Activated CD4-positive, alpha-beta memory T cell treated with anti-CD3 and anti-CD28 coated beads, Interleukin-2, amount 10 ng/mL, durations not matched to agents 7 days and 5 days (primary cell): Measurements from ENCODE around the gene SLC29A2. TPM values are rescaled to one million over a fixed set of nuclear protein-coding genes. Genes with fewer than 3 reads are reported as not detected.

Experiments
- CTCF ChIA-PET: fragments of 350-600 bp; sonication (Branson Sonifier 250); formaldehyde crosslinking; loops from one replicate; lab custom pipeline; 2021; ENCODE audit warnings: antibody characterized with exemption, inconsistent platforms; lab: Charles Lee
- POLR2A ChIA-PET: fragments of 350-600 bp; sonication (Branson Sonifier 250); formaldehyde crosslinking; loops from one replicate; lab custom pipeline; 2021; ENCODE audit warnings: antibody characterized with exemption; lab: Charles Lee
- DNase-seq: peaks from one replicate; pipeline ENCODE4 v3.0.0-alpha.2; 2020
- H3K27ac Mint-ChIP-seq: one replicate; pipeline ENCODE4 v1.8.0; 2021; ENCODE audit warnings: mild to moderate bottlenecking, mixed read lengths
- H3K27me3 Mint-ChIP-seq: one replicate; pipeline ENCODE4 v1.8.0; 2021; ENCODE audit warnings: mixed read lengths
- H3K36me3 Mint-ChIP-seq: one replicate; pipeline ENCODE4 v1.8.0; 2021; ENCODE audit warnings: low read depth, mixed read lengths
- H3K4me1 Mint-ChIP-seq: one replicate; pipeline ENCODE4 v1.8.0; 2021; ENCODE audit warnings: mixed read lengths
- H3K4me3 Mint-ChIP-seq: one replicate; pipeline ENCODE4 v1.8.0; 2021; ENCODE audit warnings: mild to moderate bottlenecking, mixed read lengths
- H3K9me3 Mint-ChIP-seq: one replicate; pipeline ENCODE4 v1.8.0; 2021; ENCODE audit warnings: mixed read lengths
- total RNA-seq, 2 experiments: library from RNA; stranded (reverse); gene quantifications; one replicate each; pipeline ENCODE4 v1.2.3, GENCODE V29; 2021

SLC29A2 gene
- total RNA-seq, 2 experiments from 2014 or later = 8.4 to 9.0 TPM

DNA sequence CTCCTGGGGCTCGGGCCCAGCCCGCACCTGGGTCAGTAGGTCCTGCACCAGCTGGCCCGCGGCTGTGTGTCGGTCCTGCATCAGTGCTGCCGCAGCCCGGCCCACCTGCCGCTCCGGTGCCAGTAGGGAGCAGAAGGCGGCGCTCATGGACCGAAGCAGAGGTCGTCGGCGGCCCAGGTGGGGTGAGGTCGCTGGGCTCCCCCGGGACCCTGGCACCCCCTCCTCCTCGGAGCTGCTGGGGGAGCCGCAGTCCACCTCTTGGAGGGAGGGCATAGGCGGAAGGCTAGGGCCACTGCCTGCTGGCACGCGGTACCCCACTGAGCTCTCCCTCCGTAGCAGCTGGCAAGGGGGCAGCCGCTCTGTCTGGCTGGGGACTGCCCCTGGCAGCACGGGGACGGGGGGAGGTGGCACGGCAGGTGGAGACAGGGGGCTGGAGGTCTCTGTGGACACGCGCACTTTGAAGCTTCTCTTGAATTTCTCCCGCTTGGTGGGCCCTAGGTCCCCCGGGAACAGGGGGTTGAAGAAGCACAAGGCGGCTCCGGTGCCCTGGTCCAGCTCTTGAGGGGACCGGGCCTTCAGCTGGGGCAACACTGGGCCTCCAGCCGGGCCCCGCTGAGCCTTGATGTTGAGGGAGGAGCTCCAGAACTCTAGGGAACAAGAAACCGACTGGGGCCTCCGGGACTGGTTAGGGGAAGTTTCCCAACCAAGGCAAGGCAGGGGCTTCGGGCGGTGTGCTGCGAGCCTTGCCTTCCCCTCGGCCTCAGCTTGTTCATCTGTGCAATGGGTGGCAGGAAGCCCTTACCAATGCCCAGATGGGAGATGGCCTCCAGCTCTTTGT lies 36.7 kb downstream of the SLC29A2 start:
- CTCF ChIA-PET = interaction anchor here (0.8 to 2.2 kb wide), 5 partner anchors 11 to 313 kb away, joined by 3 to 23 read pairs (median 4); partner anchors contain the start of gene SLC29A2
- Mint-ChIP-seq H3K4me3 (no peak overlapping the region), H3K9me3 (no peaks in the 10 kb centered on the region), H3K4me1 (peaks cover 25% of the 10 kb centered on the region), H3K27me3 (peaks cover 4% of the 10 kb centered on the region), H3K27ac (no peak overlapping the region), H3K36me3 (peaks cover 16% of the 10 kb centered on the region)
- POLR2A ChIA-PET = interaction anchor here (0.7 to 3.8 kb wide), 6 partner anchors 9 to 46 kb away, joined by 3 to 19 read pairs (median 4); partner anchors contain the start of genes B4GAT1, BRMS1, SLC29A2 and YIF1A
- DNase-seq = no peak

- Mint-ChIP-seq H3K4me1 (peaks cover 26% of the 10 kb centered on the region), H3K4me3 (no peak overlapping the region), H3K36me3 (peaks cover 14% of the 10 kb centered on the region), H3K27me3 (peaks cover 4% of the 10 kb centered on the region), H3K27ac (no peak overlapping the region), H3K9me3 (no peaks in the 10 kb centered on the region)
- DNase-seq = no peak
- ChIA-PET CTCF (interaction anchor here (1.0 to 2.2 kb wide), 3 partner anchors 12 to 38 kb away, joined by 3 to 23 read pairs (median 4); partner anchors contain the start of gene SLC29A2), POLR2A (interaction anchor here (0.8 to 3.8 kb wide), 4 partner anchors 10 to 45 kb away, joined by 3 to 19 read pairs (median 8); partner anchors contain the start of genes B4GAT1, BRMS1 and YIF1A)
Observed at GRCh38 chr11:66333896-66334604, 37.5 kb downstream of the SLC29A2 start.

DNA sequence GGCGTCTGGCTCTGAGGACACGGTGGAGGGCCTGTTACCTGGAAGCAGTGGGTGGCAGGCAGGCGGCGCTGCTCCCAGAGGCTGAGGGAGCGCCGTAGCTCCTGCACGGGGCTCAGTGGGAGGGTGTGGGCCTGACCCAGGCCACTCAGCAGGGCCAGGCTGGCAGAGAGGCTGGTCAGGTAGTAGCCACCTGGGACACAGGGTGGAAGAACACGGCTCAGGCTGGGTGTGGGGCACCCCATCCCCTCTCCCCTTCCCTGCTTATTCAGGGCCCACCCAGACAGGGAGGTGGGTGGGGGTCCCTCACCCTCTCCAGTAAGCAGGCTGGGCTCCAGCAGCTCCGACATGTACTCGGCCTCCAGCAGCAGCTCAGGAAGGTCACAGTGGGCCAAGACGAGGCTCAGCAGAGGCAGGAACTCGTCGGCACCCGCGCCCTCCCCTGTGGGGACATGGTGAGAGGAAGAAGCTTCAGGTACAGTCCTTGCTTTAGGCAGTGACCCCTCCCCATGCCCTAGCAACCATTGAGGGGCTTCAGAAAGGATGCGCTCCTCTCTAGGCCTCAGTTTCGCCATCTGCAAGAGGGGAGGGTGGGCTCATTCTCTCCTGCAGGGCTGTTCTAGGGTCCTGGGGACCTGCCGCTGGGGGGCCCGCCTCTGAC lies 38.2 kb downstream of the SLC29A2 start:
- H3K36me3 Mint-ChIP-seq = peaks cover 8% of the 10 kb centered on the region
- ChIA-PET CTCF (interaction anchor here (4.9 kb wide), 1 partner anchor 21 kb away, joined by 73 read pairs; no protein-coding TSS in a partner anchor), POLR2A (interaction anchor here (3.5 to 3.8 kb wide), 2 partner anchors 12 to 21 kb away, joined by 13 to 19 read pairs; partner anchors contain the start of gene BRMS1)
- no peaks in the 10 kb centered on the region for H3K9me3 Mint-ChIP-seq
- no peak overlapping the region for H3K27ac Mint-ChIP-seq
- no peak for DNase-seq
- peaks cover 26% of the 10 kb centered on the region for H3K4me1 Mint-ChIP-seq
- no peak overlapping the region for H3K4me3 Mint-ChIP-seq
- H3K27me3 Mint-ChIP-seq = peaks cover 4% of the 10 kb centered on the region

DNA sequence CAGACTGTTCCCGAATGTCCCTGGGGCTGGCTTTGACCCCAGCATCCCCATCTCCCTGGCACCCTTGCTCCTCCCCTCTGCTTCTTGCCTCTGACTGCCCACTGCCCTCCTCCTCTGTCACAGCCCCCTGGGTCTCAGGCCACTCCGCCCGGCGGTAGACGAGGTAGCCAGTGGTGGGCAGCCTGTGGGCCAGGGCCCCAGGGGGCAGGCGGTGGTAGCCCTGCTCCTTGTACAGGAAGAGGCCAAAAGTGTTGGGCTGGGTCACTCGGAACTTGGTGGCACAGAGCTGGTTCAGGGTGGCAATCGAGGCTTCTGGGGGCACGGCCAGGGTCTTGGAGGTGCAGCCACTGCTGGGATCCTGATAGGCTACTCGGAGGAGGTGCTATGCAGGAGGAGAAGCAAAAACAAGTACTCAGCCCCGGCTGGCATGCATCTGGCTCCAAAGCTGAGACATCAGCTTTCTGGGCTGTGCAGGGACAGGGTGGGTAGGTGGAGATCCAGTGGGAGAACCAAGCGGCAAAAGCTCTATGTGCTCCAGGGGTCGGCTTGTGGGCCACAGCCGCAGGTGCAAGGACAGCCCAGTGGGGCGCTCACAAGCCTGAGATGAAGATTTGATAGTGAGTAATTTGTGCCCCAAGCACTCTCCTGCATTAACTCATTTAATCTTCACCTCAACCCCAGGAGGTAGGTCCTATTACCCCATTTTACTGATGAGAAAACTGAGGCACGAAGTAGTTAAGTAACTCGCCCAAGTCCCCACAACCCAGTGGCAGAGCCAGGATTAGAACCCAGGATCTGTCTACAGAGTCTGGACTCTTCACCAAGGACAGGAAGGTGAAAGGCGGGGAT lies 39.0 kb downstream of the SLC29A2 start:
- Mint-ChIP-seq H3K4me3 (no peak overlapping the region), H3K27ac (no peak overlapping the region), H3K27me3 (peaks cover 4% of the 10 kb centered on the region), H3K36me3 (peaks cover 7% of the 10 kb centered on the region), H3K9me3 (no peaks in the 10 kb centered on the region), H3K4me1 (peaks cover 29% of the 10 kb centered on the region)
- ChIA-PET POLR2A (interaction anchor here (3.5 kb wide), 1 partner anchor 13 kb away, joined by 13 read pairs; the partner anchor contains the start of gene BRMS1), CTCF (interaction anchor here (1.1 to 4.9 kb wide), 2 partner anchors 21 to 56 kb away, joined by 3 to 73 read pairs; no protein-coding TSS in a partner anchor)
- DNase-seq = no peak

GRCh38 chr11:66331542-66332370 lies 39.8 kb downstream of the SLC29A2 start:
- no peaks in the 10 kb centered on the region for H3K36me3 Mint-ChIP-seq
- CTCF ChIA-PET = interaction anchor here (1.1 to 4.9 kb wide), 2 partner anchors 20 to 57 kb away, joined by 3 to 73 read pairs; no protein-coding TSS in a partner anchor
- H3K27me3 Mint-ChIP-seq = peaks cover 4% of the 10 kb centered on the region
- POLR2A ChIA-PET = interaction anchor here (0.8 to 3.5 kb wide), 3 partner anchors 13 to 43 kb away, joined by 3 to 13 read pairs (median 3); partner anchors contain the start of genes BRMS1 and YIF1A
- no peaks in the 10 kb centered on the region for H3K9me3 Mint-ChIP-seq
- no peak overlapping the region for H3K27ac Mint-ChIP-seq
- DNase-seq = no peak
- H3K4me1 Mint-ChIP-seq = peaks cover 26% of the 10 kb centered on the region
- H3K4me3 Mint-ChIP-seq = no peak overlapping the region

GRCh38 chr11:66330931-66331330 lies 40.6 kb downstream of the SLC29A2 start:
- no peak for DNase-seq
- Mint-ChIP-seq H3K27me3 (peaks cover 2% of the 10 kb centered on the region), H3K4me1 (peaks cover 26% of the 10 kb centered on the region), H3K4me3 (no peak overlapping the region), H3K36me3 (no peaks in the 10 kb centered on the region), H3K9me3 (no peaks in the 10 kb centered on the region), H3K27ac (no peak overlapping the region)
- CTCF ChIA-PET = interaction anchor here (4.9 kb wide), 1 partner anchor 19 kb away, joined by 73 read pairs; no protein-coding TSS in a partner anchor
- POLR2A ChIA-PET = interaction anchor here (0.8 to 3.5 kb wide), 3 partner anchors 14 to 42 kb away, joined by 3 to 13 read pairs (median 3); partner anchors contain the start of genes BRMS1 and YIF1A

DNA sequence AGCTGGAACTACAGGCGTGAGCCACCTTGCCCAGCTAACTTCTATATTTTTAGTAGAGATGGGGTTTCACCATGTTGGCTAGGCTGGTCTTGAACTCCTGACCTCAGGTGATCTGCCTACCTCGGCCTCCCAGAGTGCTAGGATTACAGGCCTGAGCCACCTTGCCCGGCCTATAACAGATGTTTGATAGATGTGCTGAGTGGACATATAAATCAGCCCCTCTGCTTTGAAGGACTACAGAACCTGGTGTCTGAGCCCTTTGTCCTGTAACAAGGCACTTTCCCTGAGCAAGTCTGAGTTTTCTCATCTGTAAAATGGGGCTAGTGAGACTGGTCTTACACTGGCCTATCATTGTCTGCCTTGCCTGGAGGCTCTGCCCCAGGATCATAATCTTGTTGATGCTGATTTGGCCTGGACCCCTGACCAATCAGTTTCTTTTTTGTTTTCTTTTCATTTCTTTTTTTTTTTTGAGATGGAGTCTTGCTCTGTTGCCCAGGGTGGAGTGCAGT lies 42.3 kb downstream of the SLC29A2 start:
- Mint-ChIP-seq H3K4me1 (peaks cover 30% of the 10 kb centered on the region), H3K27me3 (no peaks in the 10 kb centered on the region), H3K27ac (no peak overlapping the region), H3K4me3 (no peak overlapping the region), H3K36me3 (no peaks in the 10 kb centered on the region), H3K9me3 (no peaks in the 10 kb centered on the region)
- POLR2A ChIA-PET = interaction anchor here (0.5 to 1.2 kb wide), 3 partner anchors 16 to 18 kb away, joined by 3 to 7 read pairs (median 6); partner anchors contain the start of gene BRMS1
- CTCF ChIA-PET = interaction anchor here (0.9 to 4.9 kb wide), 5 partner anchors 11 to 59 kb away, joined by 3 to 73 read pairs (median 3); partner anchors contain the start of gene B4GAT1
- no peak for DNase-seq

GRCh38 chr11:66328302-66329144 lies 43.0 kb downstream of the SLC29A2 start:
- Mint-ChIP-seq H3K4me1 (peaks cover 30% of the 10 kb centered on the region), H3K4me3 (no peak overlapping the region)

DNA sequence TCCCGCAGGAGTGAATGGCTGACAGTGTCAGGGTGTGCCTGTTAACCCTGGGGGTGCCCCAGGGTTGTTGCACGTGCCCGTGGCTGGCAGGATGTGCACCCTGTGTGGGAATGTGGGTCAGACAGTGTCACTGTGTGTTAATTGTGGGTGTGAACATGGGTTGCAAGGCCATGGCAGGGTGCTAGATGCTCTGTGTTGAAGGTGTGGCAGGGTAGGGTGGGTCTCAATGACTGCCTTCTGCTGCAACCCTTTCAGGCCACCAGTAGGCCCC lies 43.6 kb downstream of the SLC29A2 start:
- POLR2A ChIA-PET = no interaction called here
- H3K27me3 Mint-ChIP-seq = no peaks in the 10 kb centered on the region
- no peaks in the 10 kb centered on the region for H3K9me3 Mint-ChIP-seq
- no peaks in the 10 kb centered on the region for H3K36me3 Mint-ChIP-seq
- H3K4me1 Mint-ChIP-seq = peaks cover 30% of the 10 kb centered on the region
- H3K27ac Mint-ChIP-seq = peak overlapping the region; percentile 33
- H3K4me3 Mint-ChIP-seq = no peak overlapping the region
- CTCF ChIA-PET = no interaction called here
- DNase-seq = peak; percentile 49

More at GRCh38 chr11:66328302-66329144, 43.0 kb downstream of the SLC29A2 start:
- ChIA-PET CTCF (interaction anchor here (0.9 to 4.9 kb wide), 4 partner anchors 10 to 58 kb away, joined by 3 to 73 read pairs (median 4); partner anchors contain the start of gene B4GAT1), POLR2A (interaction anchor here (0.5 to 1.2 kb wide), 3 partner anchors 15 to 17 kb away, joined by 3 to 7 read pairs (median 6); partner anchors contain the start of gene BRMS1)
- Mint-ChIP-seq H3K9me3 (no peaks in the 10 kb centered on the region), H3K36me3 (no peaks in the 10 kb centered on the region), H3K27me3 (no peaks in the 10 kb centered on the region), H3K27ac (peak overlapping the region; percentile 33)
- DNase-seq = peak; percentile 79
